GM12892 (cell line): Measurements from ENCODE around the gene ABHD14A.

Experiments used
- POLR2A ChIP-seq: IDR thresholded peaks from 2 replicates; pipeline ENCODE4 v1.6.1; 2011; ENCODE audit warnings: low read depth, low read length, control low read depth
- POLR2AphosphoS5 ChIP-seq: IDR thresholded peaks from 2 replicates; pipeline ENCODE4 v1.6.1; 2011; ENCODE audit warnings: low read depth, low read length, control low read depth
- TAF1 ChIP-seq: IDR thresholded peaks from 2 replicates; pipeline ENCODE4 v1.6.1; 2011; ENCODE audit warnings: low read depth, mild to moderate bottlenecking, control low read depth, low read length, borderline replicate concordance

GRCh38 chr3:51934139-51934850, 40.6 kb upstream of the ABHD14A start:
- TF ChIP-seq POLR2A (no peak), TAF1 (no peak), POLR2AphosphoS5 (no peak)
